HUES6 (cell line): ENCODE results near the gene IQGAP2.
A peak's percentile ranks its signal among the peaks of the same experiment; 100 is the strongest.

Experiments
- H3K27ac ChIP-seq: 2 replicates; pipeline ENCODE4 v1.7.0; 2013; ENCODE audit warnings: low read depth, mild to moderate bottlenecking, low read length, inconsistent platforms
- H3K27me3 ChIP-seq: 2 replicates; pipeline ENCODE4 v1.6.1; 2013; ENCODE audit warnings: low read length; ENCODE audit not compliant: control insufficient read depth, insufficient read depth
- H3K36me3 ChIP-seq: 2 replicates; pipeline ENCODE4 v1.6.1; 2013; ENCODE audit warnings: low read length; ENCODE audit not compliant: control insufficient read depth, insufficient read depth
- H3K4me1 ChIP-seq: 2 replicates; pipeline ENCODE4 v1.6.1; 2013; ENCODE audit warnings: low read length; ENCODE audit not compliant: control insufficient read depth, insufficient read depth
- H3K4me3 ChIP-seq: 2 replicates; pipeline ENCODE4 v1.5.1; 2013; ENCODE audit warnings: low read depth, low read length
- H3K9ac ChIP-seq: one replicate; pipeline ENCODE4 v1.6.1; 2013; ENCODE audit warnings: mild to moderate bottlenecking, low read length
- H3K9me3 ChIP-seq: 2 replicates; pipeline ENCODE4 v1.6.1; 2013; ENCODE audit warnings: low read depth, low read length; ENCODE audit not compliant: control insufficient read depth, insufficient read depth

The IQGAP2 gene

DNA sequence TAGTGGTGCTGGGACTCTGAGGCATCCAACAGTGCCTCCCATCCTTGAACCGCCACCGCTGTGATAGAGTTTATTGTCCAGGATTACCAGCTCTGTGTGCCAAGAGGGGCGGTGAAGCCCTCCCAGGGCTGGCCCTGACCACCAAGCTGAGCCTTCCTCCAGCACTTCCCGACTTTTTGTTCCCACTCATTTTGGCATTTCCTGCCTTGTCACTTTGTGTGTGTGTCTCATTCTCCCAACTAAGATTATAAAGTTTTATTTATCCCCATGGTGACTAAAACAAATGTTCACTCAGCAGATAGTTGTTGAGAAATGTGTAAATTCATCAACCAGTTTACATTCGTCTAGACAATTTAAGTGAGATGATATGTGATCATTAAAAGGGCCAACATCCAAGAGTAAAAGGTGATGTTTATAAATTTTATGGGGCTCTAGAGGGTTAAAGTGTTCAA, 315.3 kb downstream of the IQGAP2 start:
- H3K9ac ChIP-seq, result no peak overlapping the region
- no peaks in the 10 kb centered on the region for H3K9me3 ChIP-seq
- peaks cover 20% of the 10 kb centered on the region for H3K27me3 ChIP-seq
- H3K4me1 ChIP-seq, result peaks cover 6% of the 10 kb centered on the region
- H3K27ac ChIP-seq, result no peak overlapping the region
- H3K4me3 ChIP-seq, result peak overlapping the region; percentile 7; the same call in 1 of the 2 replicates
- H3K36me3 ChIP-seq, result no peaks in the 10 kb centered on the region

- no peaks in the 10 kb centered on the region for H3K36me3 ChIP-seq
- H3K4me3 ChIP-seq, result no peak overlapping the region
- peaks cover 18% of the 10 kb centered on the region for H3K27me3 ChIP-seq
- no peaks in the 10 kb centered on the region for H3K9me3 ChIP-seq
- no peak overlapping the region for H3K9ac ChIP-seq
- H3K27ac ChIP-seq, result no peak overlapping the region
- peaks cover 6% of the 10 kb centered on the region for H3K4me1 ChIP-seq
Observed at GRCh38 chr5:76718880-76719279, 315.8 kb downstream of the IQGAP2 start.

DNA sequence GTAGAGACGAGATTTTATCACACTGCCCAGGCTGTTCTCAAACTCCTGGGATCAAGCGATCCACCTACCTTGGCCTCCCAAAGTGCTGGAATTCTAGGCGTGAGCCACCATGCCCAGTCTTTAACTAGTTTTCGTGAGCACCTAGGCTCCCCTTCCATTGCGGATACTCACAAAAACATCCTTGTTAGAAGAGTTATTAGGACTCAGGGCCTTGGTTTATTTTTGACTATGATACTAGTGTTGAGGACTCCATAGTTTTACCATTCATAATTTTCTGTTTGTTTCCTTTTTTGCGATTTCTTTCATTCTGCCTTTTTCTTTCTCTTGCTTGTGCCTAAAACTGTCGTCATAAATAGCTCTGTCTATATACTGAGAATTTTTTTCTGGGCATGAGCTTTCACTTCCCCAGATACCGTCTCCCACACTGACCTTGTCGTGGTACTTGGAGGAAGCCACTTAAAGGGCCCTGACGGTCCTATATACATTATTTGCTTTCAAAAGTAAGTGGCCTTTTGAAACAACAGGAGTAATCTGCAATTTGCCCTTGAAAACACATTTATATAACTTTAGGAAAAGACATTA, 318.0 kb downstream of the IQGAP2 start:
- Histone ChIP-seq H3K27me3 (no peaks in the 10 kb centered on the region), H3K9me3 (no peaks in the 10 kb centered on the region), H3K4me1 (peaks cover 6% of the 10 kb centered on the region), H3K4me3 (no peak overlapping the region), H3K36me3 (no peaks in the 10 kb centered on the region), H3K9ac (no peak overlapping the region), H3K27ac (no peak overlapping the region)

- Histone ChIP-seq H3K27me3 (no peaks in the 10 kb centered on the region), H3K9me3 (peaks cover 8% of the 10 kb centered on the region; the same call in 1 of the 2 replicates), H3K36me3 (0 out of 2 replicates have a peak, but pooled peaks cover 11% of the 10 kb centered on the region), H3K4me1 (no peaks in the 10 kb centered on the region), H3K4me3 (no peak overlapping the region), H3K9ac (no peak overlapping the region), H3K27ac (no peak overlapping the region)
Observed at GRCh38 chr5:76723266-76723665, 320.2 kb downstream of the IQGAP2 start.

GRCh38 chr5:76723906-76724305, 320.8 kb downstream of the IQGAP2 start:
- Histone ChIP-seq H3K27ac (no peak overlapping the region), H3K4me1 (no peaks in the 10 kb centered on the region)

GRCh38 chr5:76724871-76725270, 321.8 kb downstream of the IQGAP2 start:
- Histone ChIP-seq H3K36me3 (peaks cover 18% of the 10 kb centered on the region; the same call in 1 of the 2 replicates), H3K27ac (no peak overlapping the region), H3K27me3 (no peaks in the 10 kb centered on the region), H3K4me3 (no peak overlapping the region), H3K9ac (no peak overlapping the region), H3K9me3 (peaks cover 22% of the 10 kb centered on the region), H3K4me1 (no peaks in the 10 kb centered on the region)

More at GRCh38 chr5:76723906-76724305, 320.8 kb downstream of the IQGAP2 start:
- peaks cover 13% of the 10 kb centered on the region; the same call in 1 of the 2 replicates for H3K9me3 ChIP-seq
- H3K4me3 ChIP-seq, result no peak overlapping the region
- no peak overlapping the region for H3K9ac ChIP-seq
- H3K27me3 ChIP-seq, result no peaks in the 10 kb centered on the region
- H3K36me3 ChIP-seq, result 0 out of 2 replicates have a peak, but pooled peaks cover 12% of the 10 kb centered on the region

GRCh38 chr5:76728965-76729364, 325.9 kb downstream of the IQGAP2 start:
- no peak overlapping the region for H3K4me3 ChIP-seq
- H3K27ac ChIP-seq, result no peak overlapping the region
- H3K9me3 ChIP-seq, result peaks cover 31% of the 10 kb centered on the region
- H3K4me1 ChIP-seq, result no peaks in the 10 kb centered on the region
- H3K27me3 ChIP-seq, result no peaks in the 10 kb centered on the region
- no peak overlapping the region for H3K9ac ChIP-seq
- peaks cover 40% of the 10 kb centered on the region for H3K36me3 ChIP-seq

DNA sequence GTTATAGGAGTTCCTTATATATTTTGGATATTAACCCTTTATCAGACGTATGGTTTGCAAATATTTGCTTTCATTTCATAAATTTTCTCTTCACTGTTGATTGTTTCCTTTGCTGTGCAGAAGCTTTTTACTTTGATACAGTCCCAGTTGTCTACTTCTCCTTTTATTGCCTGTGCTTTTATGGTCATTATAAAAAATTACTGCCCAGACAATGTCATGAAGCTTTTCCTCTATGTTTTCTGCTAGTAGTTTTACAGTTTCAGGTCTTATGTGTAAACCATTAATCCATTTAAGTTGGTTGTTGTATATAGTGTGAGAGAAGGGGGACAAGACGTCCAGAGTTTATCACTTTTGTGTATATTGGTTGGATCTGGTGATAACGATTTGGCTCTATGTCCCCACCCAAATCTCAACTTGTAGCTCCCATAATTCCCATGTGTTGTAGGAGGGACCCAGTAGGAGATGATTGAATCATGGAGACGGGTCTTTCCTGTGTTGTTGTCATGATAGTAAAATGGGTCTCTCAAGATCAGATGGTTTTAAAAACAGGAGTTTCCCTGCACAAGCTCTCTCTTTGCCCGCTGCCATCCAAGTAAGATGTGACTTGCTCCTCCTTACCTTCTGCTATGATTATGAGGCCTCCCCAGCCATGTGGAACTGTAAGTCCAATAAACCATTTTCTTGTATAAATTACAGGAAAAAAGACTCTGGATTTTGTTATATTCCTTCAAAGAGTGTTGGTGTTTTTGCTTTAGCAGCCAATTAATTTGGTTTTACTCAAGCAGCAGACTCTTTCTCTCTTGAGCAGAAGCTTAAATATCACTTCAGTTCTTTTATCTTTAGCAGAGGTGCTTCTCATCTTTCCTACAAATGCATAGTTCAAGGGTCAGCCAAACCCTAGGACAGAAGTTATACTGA, 326.5 kb downstream of the IQGAP2 start:
- peaks cover 45% of the 10 kb centered on the region for H3K36me3 ChIP-seq
- no peak overlapping the region for H3K9ac ChIP-seq
- no peak overlapping the region for H3K4me3 ChIP-seq
- no peak overlapping the region for H3K27ac ChIP-seq
- no peaks in the 10 kb centered on the region for H3K4me1 ChIP-seq
- peaks cover 31% of the 10 kb centered on the region for H3K9me3 ChIP-seq
- H3K27me3 ChIP-seq, result no peaks in the 10 kb centered on the region

DNA sequence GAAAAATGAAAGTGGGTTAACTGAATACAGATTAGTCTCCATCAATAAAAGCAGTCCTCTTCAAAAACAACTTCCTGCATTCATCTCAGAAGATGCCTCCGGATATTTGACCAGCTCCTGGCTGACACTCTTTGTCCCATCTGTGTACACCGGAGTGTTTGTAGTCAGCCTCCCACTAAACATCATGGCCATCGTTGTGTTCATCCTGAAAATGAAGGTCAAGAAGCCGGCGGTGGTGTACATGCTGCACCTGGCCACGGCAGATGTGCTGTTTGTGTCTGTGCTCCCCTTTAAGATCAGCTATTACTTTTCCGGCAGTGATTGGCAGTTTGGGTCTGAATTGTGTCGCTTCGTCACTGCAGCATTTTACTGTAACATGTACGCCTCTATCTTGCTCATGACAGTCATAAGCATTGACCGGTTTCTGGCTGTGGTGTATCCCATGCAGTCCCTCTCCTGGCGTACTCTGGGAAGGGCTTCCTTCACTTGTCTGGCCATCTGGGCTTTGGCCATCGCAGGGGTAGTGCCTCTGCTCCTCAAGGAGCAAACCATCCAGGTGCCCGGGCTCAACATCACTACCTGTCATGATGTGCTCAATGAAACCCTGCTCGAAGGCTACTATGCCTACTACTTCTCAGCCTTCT, 329.4 kb downstream of the IQGAP2 start:
- peaks cover 36% of the 10 kb centered on the region for H3K36me3 ChIP-seq
- H3K27ac ChIP-seq, result no peak overlapping the region
- H3K27me3 ChIP-seq, result no peaks in the 10 kb centered on the region
- H3K4me3 ChIP-seq, result no peak overlapping the region
- no peaks in the 10 kb centered on the region; the same call in 1 of the 2 replicates for H3K4me1 ChIP-seq
- peaks cover 25% of the 10 kb centered on the region for H3K9me3 ChIP-seq
- no peak overlapping the region for H3K9ac ChIP-seq

DNA sequence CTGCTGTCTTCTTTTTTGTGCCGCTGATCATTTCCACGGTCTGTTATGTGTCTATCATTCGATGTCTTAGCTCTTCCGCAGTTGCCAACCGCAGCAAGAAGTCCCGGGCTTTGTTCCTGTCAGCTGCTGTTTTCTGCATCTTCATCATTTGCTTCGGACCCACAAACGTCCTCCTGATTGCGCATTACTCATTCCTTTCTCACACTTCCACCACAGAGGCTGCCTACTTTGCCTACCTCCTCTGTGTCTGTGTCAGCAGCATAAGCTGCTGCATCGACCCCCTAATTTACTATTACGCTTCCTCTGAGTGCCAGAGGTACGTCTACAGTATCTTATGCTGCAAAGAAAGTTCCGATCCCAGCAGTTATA, 329.9 kb downstream of the IQGAP2 start:
- Histone ChIP-seq H3K4me3 (no peak overlapping the region), H3K9ac (no peak overlapping the region), H3K27me3 (no peaks in the 10 kb centered on the region), H3K9me3 (peaks cover 25% of the 10 kb centered on the region), H3K4me1 (no peaks in the 10 kb centered on the region; the same call in 1 of the 2 replicates), H3K27ac (no peak overlapping the region), H3K36me3 (peaks cover 36% of the 10 kb centered on the region)
